ENCODE results near the gene CDH4.

Gene CDH4

DNA sequence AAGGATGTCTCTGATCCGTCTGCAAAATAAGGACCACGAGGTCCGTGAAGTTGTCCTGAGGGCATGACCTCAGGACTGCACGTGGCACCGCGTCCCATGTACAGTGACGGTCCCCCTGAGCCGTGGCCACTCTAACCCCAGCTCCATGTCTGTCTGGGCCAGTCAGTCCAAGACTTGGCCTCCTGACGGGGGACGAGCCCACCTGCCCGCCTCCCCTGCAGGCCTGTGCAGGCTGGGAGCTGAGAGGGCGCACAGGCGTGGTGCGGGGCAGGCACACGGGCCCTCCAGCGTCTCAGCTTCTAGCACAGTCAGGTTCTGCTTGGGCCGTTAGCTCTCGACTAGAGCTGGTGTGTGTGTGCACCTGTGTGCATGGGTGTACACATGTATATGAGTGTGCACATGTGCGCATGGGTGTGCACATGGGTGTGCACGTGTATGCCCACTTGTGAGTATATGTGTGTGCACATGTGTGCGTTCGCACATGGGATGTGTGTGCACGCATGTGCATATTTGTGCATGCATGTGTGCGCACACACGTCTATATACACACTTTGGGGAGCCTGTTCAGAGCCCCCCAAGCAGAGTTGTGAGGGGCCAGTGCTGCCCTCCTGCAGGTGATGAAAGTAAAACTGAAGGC lies 506.6 kb downstream of the CDH4 start:
- TF ChIP-seq, protein P1, sequence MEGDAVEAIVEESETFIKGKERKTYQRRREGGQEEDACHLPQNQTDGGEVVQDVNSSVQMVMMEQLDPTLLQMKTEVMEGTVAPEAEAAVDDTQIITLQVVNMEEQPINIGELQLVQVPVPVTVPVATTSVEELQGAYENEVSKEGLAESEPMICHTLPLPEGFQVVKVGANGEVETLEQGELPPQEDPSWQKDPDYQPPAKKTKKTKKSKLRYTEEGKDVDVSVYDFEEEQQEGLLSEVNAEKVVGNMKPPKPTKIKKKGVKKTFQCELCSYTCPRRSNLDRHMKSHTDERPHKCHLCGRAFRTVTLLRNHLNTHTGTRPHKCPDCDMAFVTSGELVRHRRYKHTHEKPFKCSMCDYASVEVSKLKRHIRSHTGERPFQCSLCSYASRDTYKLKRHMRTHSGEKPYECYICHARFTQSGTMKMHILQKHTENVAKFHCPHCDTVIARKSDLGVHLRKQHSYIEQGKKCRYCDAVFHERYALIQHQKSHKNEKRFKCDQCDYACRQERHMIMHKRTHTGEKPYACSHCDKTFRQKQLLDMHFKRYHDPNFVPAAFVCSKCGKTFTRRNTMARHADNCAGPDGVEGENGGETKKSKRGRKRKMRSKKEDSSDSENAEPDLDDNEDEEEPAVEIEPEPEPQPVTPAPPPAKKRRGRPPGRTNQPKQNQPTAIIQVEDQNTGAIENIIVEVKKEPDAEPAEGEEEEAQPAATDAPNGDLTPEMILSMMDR (conservative IDR thresholded peaks at IDR 0.05; ENCODE audit: low read depth, low read length): no peak
- DNase-seq (ENCODE audit: low read depth): no peak
- H3K4me3 ChIP-seq (ENCODE audit: low read length): no peak overlapping the region

DNA sequence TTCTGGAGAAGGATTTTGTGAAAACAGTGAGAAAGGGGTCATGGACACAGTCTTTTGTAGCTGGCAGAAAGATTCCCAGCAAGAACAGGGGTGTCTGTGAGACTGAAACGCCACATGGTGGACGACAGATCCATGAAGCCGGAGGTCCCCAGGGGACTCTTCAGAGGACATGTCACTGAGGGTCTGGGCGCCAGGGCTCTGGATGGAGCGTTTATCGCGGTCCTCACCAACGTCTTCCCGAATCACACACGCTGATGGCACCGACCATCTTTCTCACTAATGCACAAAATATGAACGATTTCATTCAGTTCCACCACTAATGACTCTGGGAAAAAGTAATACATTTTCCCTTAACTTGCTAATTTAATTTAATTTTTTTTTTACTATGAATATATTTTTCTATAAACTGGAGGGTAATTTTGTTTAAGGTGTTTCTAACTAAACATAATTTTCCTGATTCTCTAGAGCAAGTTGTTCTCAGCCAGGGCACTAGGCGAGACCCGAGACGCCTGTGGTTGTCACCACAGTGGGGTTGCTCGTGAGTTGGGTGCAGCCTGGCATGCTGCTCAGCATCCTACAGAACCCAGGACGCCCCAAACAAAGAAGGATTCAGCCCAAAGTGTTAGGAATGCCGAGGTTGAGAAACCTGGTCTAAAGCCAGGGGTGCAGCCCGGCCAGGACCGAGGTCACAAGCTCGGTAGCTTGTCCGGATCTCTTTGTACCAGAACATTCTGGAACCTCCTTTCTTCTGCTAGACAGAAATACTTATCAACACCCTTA lies 507.4 kb downstream of the CDH4 start:
- TF ChIP-seq, protein P1 (conservative IDR thresholded peaks at IDR 0.05; ENCODE audit: low read depth, low read length): no peak
- no peak overlapping the region for H3K4me3 ChIP-seq (ENCODE audit: low read length)
- no peak for DNase-seq (ENCODE audit: low read depth)

DNA sequence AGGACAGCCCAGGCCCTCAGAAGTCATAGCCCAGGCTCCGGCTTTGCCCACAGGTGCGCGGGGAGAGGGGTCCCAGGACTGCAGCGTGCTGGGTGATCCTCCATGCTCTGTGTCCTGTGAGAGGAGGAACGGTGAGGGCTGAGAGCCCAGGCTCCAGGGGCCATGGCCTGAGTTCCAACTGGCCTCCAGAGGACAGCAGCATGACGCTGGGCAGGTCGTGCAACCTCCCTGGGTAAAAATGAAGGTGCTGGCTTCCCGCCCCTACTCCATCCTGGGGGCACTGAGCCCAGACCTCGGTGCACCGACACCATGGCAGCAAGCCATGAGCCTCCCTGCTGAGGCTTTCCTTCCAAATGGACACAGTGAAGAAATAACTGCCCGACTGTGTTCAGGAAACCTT lies 508.3 kb downstream of the CDH4 start:
- TF ChIP-seq, protein P1 (conservative IDR thresholded peaks at IDR 0.05; ENCODE audit: low read depth, low read length): no peak
- no peak for DNase-seq (ENCODE audit: low read depth)
- H3K4me3 ChIP-seq (ENCODE audit: low read length): no peak overlapping the region

DNA sequence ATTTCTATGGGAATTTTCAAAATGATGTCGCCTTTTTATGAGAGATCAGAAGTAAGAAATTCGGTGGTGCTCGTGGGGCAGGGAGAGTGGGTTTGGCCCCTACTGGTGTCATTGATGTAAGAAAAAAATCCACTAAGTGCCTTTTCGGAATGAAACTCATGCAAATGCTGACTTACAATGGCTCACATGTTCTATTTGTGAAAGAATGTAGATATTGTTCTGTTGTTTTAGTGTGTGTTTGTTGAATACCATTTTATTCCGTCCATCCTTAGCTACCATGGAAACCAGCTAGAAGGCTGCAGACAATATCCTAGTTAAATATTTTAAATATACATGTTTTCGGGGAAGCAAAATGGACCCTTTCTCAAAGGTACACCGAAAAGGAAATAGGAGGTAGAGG lies 508.7 kb downstream of the CDH4 start:
- DNase-seq (ENCODE audit: low read depth): no peak
- TF ChIP-seq, protein P1 (conservative IDR thresholded peaks at IDR 0.05; ENCODE audit: low read depth, low read length): no peak
- no peak overlapping the region for H3K4me3 ChIP-seq (ENCODE audit: low read length)

DNA sequence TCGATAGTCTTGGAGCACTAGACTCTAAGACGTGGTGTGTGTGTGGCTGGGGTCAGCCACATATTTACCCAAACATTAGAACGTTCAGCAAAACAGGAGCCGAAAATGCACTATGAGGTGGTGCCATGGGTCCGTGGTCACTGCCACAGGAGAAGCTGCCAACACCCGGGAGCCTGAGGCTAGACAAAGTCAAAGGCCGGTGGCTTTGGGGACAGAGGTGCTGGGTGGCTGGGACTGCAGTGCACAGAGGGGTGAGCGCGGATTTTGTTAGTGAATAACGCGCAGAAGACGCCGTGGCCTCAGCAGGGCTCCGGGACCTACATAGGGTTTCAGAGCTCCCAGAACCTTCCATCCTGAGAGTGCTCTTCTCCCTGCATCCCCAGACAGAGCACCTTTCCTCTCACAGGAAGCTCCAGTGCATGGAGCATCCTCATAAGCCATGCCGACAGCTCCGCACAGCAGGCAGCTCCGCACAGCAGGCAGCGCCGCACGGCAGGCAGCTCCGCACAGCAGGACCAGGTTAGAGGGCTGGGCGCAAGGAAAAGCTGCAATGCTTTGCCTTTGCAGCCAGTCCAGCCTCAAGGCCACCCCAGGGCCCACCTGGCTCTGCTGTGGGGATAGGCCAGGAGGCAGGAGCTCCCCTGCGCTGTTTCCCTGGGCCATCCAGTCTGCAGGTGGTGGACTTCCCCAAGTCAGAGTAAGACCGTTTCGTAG lies 509.5 kb downstream of the CDH4 start:
- H3K4me3 ChIP-seq (ENCODE audit: low read length): no peak overlapping the region
- DNase-seq (ENCODE audit: low read depth): no peak
- TF ChIP-seq, protein P1 (conservative IDR thresholded peaks at IDR 0.05; ENCODE audit: low read depth, low read length): no peak

DNA sequence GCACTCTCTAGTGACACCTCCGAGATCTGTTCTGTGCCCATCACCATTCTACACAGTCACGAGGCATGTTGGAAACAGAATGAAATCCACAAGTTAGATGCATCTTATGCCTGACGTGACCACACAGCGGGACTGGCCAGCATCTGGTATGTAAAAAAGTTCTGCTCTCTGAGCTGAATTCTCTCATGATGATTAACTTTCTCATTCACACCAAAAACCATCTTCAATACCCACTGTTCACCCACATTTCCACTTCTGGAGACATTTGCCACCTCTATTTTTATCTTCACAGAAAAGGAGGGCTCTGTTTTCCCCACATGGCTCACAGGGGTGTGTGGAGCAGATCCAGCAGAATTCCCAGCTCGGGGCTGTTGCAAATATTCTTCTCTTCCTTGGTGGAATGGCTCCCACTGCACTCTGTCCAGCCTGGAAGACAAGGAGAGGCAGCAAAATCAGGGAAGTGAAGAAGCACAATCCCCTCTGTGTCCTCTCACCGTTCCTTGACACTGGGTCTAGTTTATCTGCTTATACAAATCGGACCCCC lies 510.2 kb downstream of the CDH4 start:
- DNase-seq (ENCODE audit: low read depth): no peak
- H3K4me3 ChIP-seq (ENCODE audit: low read length): no peak overlapping the region
- TF ChIP-seq, protein P1 (conservative IDR thresholded peaks at IDR 0.05; ENCODE audit: low read depth, low read length): no peak
